Measurements from ENCODE around the gene TAB3.
A peak's percentile ranks its signal among the peaks of the same experiment; 100 is the strongest.

The TAB3 gene

DNA sequence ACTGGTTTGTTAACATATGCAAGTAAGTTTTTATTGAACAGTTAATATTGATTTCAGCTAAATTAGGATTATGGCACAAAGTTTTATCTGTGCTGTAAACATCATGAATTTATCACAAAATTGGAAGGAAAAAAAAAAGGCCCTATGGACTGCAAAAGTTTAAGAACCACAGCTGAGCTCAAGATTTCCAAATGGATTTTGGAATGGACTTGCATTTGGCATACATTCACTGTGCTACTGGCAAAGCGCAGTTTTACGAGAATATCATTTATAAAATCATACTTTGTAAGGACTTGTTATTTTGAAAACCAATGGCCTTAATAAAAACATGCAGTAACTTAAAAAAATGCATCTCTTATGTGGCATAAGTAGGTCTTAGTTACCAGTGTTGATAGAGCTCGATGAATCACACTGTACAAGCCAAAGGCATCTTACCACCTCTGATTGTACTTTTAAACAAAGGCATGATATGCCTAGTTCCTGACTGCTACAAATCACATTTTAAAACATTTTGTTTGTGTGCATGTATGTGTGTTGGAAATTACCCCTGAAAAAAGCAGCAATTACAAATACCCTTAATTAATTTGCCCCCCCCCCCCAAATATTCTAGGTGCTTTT lies 58.6 kb downstream of the TAB3 start:
- H2BK120ac ChIP-seq (ENCODE audit: insufficient read depth, low read length, poor library complexity) = no peak overlapping the region
- no peak overlapping the region for H3K4ac ChIP-seq (ENCODE audit: low read depth, low read length)

DNA sequence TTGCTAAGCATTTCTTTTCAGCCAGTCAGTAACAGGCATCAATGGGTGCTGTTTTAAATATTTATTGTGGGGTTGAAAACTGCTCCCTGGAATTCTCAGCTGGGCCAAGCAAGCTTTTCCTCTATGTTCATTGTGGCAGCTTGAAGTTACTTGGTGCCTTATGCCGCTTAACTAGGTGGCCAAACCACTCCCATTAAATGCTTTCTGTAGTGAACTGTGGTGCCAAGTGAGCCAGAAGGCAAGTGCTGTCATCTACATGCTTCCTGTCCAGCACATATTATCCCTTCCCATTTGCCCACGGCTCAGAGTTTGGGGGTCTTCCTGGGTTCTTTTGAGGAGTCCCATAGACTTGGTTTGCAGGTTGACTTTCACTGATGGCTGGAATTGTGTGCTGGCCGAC lies 64.8 kb downstream of the TAB3 start:
- H3K4me1 ChIP-seq (ENCODE audit: control insufficient read depth in 1 of 2, insufficient read depth in 2 of 2, low read length in 2 of 2) = no peaks in the 10 kb centered on the region
- no peaks in the 10 kb centered on the region for H3K79me2 ChIP-seq (ENCODE audit: control insufficient read depth, insufficient read depth, low read length, poor library complexity)
- WGBS (ENCODE audit: extremely low coverage, insufficient coverage, insufficient read length) = no CpG with 5 or more reads among the region's 3 CpGs
- no peak overlapping the region for H2AFZ ChIP-seq (ENCODE audit: insufficient read depth, low read length, poor library complexity)
- H3K18ac ChIP-seq (ENCODE audit: low read length) = no peak overlapping the region
- no peak overlapping the region for H2BK120ac ChIP-seq (ENCODE audit: insufficient read depth, low read length, poor library complexity)
- no peak overlapping the region for H3K23ac ChIP-seq (ENCODE audit: low read length)
- no peak overlapping the region for H2AK5ac ChIP-seq (ENCODE audit: low read length)
- no peak overlapping the region for H3K9ac ChIP-seq (ENCODE audit: low read length)
- H2BK12ac ChIP-seq (ENCODE audit: low read length) = no peak overlapping the region
- no peak overlapping the region for H2BK5ac ChIP-seq (ENCODE audit: low read depth, low read length, poor library complexity)
- H3K4ac ChIP-seq (ENCODE audit: low read depth, low read length) = no peak overlapping the region
- no peak overlapping the region for H3K4me3 ChIP-seq (ENCODE audit: low read depth, low read length)
- DNase-seq = no peak
- H3K36me3 ChIP-seq (ENCODE audit: control insufficient read depth in 1 of 2, insufficient read depth in 2 of 2, low read length in 2 of 2) = no peaks in the 10 kb centered on the region
- H3K9me3 ChIP-seq (ENCODE audit: insufficient read depth, low read depth, low read length) = no peaks in the 10 kb centered on the region
- no peak overlapping the region for H4K8ac ChIP-seq (ENCODE audit: low read depth, low read length)
- no peak overlapping the region for H3K27ac ChIP-seq (ENCODE audit: low read depth, low read length)
- no peaks in the 10 kb centered on the region for H3K79me1 ChIP-seq (ENCODE audit: low read length)
- no peak overlapping the region for H3K14ac ChIP-seq (ENCODE audit: low read length)
- H3K4me2 ChIP-seq (ENCODE audit: low read length) = no peak overlapping the region
- no peak overlapping the region for H4K91ac ChIP-seq (ENCODE audit: low read depth, low read length)
- H3K27me3 ChIP-seq (ENCODE audit: insufficient read depth, low read length) = no peaks in the 10 kb centered on the region
- no peak overlapping the region for H4K12ac ChIP-seq (ENCODE audit: low read depth, low read length)

More for the DNA sequence above, 58.6 kb downstream of the TAB3 start:
- H3K4me1 ChIP-seq (ENCODE audit: control insufficient read depth in 1 of 2, insufficient read depth in 2 of 2, low read length in 2 of 2) = no peaks in the 10 kb centered on the region
- no peaks in the 10 kb centered on the region for H3K9me3 ChIP-seq (ENCODE audit: insufficient read depth, low read depth, low read length)
- no peaks in the 10 kb centered on the region for H3K79me2 ChIP-seq (ENCODE audit: control insufficient read depth, insufficient read depth, low read length, poor library complexity)
- no peak overlapping the region for H2AFZ ChIP-seq (ENCODE audit: insufficient read depth, low read length, poor library complexity)
- DNase-seq = no peak
- no peak overlapping the region for H3K18ac ChIP-seq (ENCODE audit: low read length)
- no peak overlapping the region for H4K8ac ChIP-seq (ENCODE audit: low read depth, low read length)
- WGBS (ENCODE audit: extremely low coverage, insufficient coverage, insufficient read length) = no CpG with 5 or more reads among the region's 3 CpGs
- H4K91ac ChIP-seq (ENCODE audit: low read depth, low read length) = no peak overlapping the region
- H2AK5ac ChIP-seq (ENCODE audit: low read length) = no peak overlapping the region
- H3K27ac ChIP-seq (ENCODE audit: low read depth, low read length) = no peak overlapping the region
- H3K23ac ChIP-seq (ENCODE audit: low read length) = no peak overlapping the region
- no peak overlapping the region for H2BK5ac ChIP-seq (ENCODE audit: low read depth, low read length, poor library complexity)
- H3K79me1 ChIP-seq (ENCODE audit: low read length) = no peaks in the 10 kb centered on the region
- H3K4me2 ChIP-seq (ENCODE audit: low read length) = no peak overlapping the region
- no peak overlapping the region for H2BK12ac ChIP-seq (ENCODE audit: low read length)
- no peak overlapping the region for H3K9ac ChIP-seq (ENCODE audit: low read length)
- peaks cover 2 to 3% of the 10 kb centered on the region in 2 experiments for H3K36me3 ChIP-seq (ENCODE audit: control insufficient read depth in 1 of 2, insufficient read depth in 2 of 2, low read length in 2 of 2)
- H3K27me3 ChIP-seq (ENCODE audit: insufficient read depth, low read length) = no peaks in the 10 kb centered on the region
- no peak overlapping the region for H3K4me3 ChIP-seq (ENCODE audit: low read depth, low read length)
- H4K12ac ChIP-seq (ENCODE audit: low read depth, low read length) = no peak overlapping the region
- H3K14ac ChIP-seq (ENCODE audit: low read length) = no peak overlapping the region

DNA sequence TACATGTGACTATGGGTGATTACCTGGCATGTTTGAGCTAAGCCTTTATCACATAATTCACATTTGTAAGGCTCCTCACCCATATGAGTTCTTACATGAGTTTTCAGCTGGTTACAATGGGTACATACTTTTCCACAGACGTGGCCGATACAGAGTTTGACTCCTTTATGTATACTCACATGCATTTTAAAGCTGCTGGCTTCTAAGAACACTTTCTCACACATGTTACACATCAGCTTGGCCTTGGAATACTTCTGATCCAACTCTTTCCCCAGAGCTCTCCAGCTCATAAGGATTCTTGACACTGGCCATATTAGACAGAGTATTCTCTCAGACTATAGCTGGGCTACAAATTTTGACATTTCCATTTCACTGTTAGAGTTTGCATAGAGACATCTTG lies 66.3 kb downstream of the TAB3 start:
- no peak overlapping the region for H3K9ac ChIP-seq (ENCODE audit: low read length)
- no peaks in the 10 kb centered on the region for H3K27me3 ChIP-seq (ENCODE audit: insufficient read depth, low read length)
- no peak overlapping the region for H3K27ac ChIP-seq (ENCODE audit: low read depth, low read length)
- no peak overlapping the region for H2BK5ac ChIP-seq (ENCODE audit: low read depth, low read length, poor library complexity)
- H4K12ac ChIP-seq (ENCODE audit: low read depth, low read length) = no peak overlapping the region
- H3K23ac ChIP-seq (ENCODE audit: low read length) = no peak overlapping the region
- no peak overlapping the region for H2BK12ac ChIP-seq (ENCODE audit: low read length)
- no peaks in the 10 kb centered on the region for H3K36me3 ChIP-seq (ENCODE audit: control insufficient read depth in 1 of 2, insufficient read depth in 2 of 2, low read length in 2 of 2)
- no peaks in the 10 kb centered on the region for H3K79me1 ChIP-seq (ENCODE audit: low read length)
- no peak overlapping the region for H4K91ac ChIP-seq (ENCODE audit: low read depth, low read length)
- no peak overlapping the region for H3K4me2 ChIP-seq (ENCODE audit: low read length)
- H2AFZ ChIP-seq (ENCODE audit: insufficient read depth, low read length, poor library complexity) = no peak overlapping the region
- H3K4me3 ChIP-seq (ENCODE audit: low read depth, low read length) = no peak overlapping the region
- no peaks in the 10 kb centered on the region for H3K4me1 ChIP-seq (ENCODE audit: control insufficient read depth in 1 of 2, insufficient read depth in 2 of 2, low read length in 2 of 2)
- H2BK120ac ChIP-seq (ENCODE audit: insufficient read depth, low read length, poor library complexity) = no peak overlapping the region
- no peak overlapping the region for H3K14ac ChIP-seq (ENCODE audit: low read length)
- H2AK5ac ChIP-seq (ENCODE audit: low read length) = no peak overlapping the region
- H3K4ac ChIP-seq (ENCODE audit: low read depth, low read length) = no peak overlapping the region
- no peaks in the 10 kb centered on the region for H3K9me3 ChIP-seq (ENCODE audit: insufficient read depth, low read depth, low read length)
- H3K18ac ChIP-seq (ENCODE audit: low read length) = no peak overlapping the region
- no peaks in the 10 kb centered on the region for H3K79me2 ChIP-seq (ENCODE audit: control insufficient read depth, insufficient read depth, low read length, poor library complexity)
- DNase-seq = peak in 1 of 2 donors; percentile 35
- H4K8ac ChIP-seq (ENCODE audit: low read depth, low read length) = no peak overlapping the region
- WGBS (ENCODE audit: extremely low coverage, insufficient coverage, insufficient read length) = no CpG with 5 or more reads among the region's 2 CpGs

DNA sequence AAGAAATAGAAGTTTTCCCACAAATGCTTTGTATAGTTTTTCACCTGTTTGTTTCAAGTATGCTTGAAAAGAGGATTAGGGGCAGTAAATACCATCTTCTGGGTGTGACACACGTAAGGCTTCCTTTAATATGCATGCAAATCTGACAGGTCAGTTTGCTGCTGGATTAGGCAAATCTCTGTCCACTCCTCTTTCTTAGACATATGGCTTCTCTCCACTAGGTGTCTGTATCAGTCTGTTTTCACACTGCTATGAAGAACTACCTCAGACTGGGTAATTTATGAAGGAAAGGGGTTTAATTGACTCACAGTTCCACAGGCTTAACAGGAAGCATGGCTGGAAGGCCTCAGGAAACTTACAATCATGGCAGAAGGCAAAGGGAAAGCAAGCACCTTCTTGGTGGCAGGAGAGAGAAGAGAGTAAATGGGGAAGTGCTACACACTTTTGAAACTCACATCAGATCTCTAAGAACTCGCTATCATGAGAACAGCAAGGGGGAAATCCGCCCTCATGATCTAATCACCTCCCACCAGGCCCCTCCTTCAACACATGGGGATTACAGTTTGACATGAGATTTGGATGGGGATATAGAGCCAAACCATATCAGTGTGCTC lies 66.9 kb downstream of the TAB3 start:
- Histone ChIP-seq H4K12ac (ENCODE audit: low read depth, low read length) (no peak overlapping the region), H2BK5ac (ENCODE audit: low read depth, low read length, poor library complexity) (no peak overlapping the region), H3K14ac (ENCODE audit: low read length) (no peak overlapping the region), H2AFZ (ENCODE audit: insufficient read depth, low read length, poor library complexity) (no peak overlapping the region), H3K4ac (ENCODE audit: low read depth, low read length) (no peak overlapping the region), H3K9ac (ENCODE audit: low read length) (no peak overlapping the region), H3K79me1 (ENCODE audit: low read length) (no peaks in the 10 kb centered on the region), H2BK120ac (ENCODE audit: insufficient read depth, low read length, poor library complexity) (no peak overlapping the region), H3K4me1 (ENCODE audit: control insufficient read depth in 1 of 2, insufficient read depth in 2 of 2, low read length in 2 of 2) (no peaks in the 10 kb centered on the region), H2BK12ac (ENCODE audit: low read length) (no peak overlapping the region), H3K18ac (ENCODE audit: low read length) (no peak overlapping the region), H3K36me3 (ENCODE audit: control insufficient read depth in 1 of 2, insufficient read depth in 2 of 2, low read length in 2 of 2) (no peaks in the 10 kb centered on the region), H4K8ac (ENCODE audit: low read depth, low read length) (no peak overlapping the region), H3K4me3 (ENCODE audit: low read depth, low read length) (no peak overlapping the region), H3K4me2 (ENCODE audit: low read length) (no peak overlapping the region), H3K9me3 (ENCODE audit: insufficient read depth, low read depth, low read length) (no peaks in the 10 kb centered on the region), H4K91ac (ENCODE audit: low read depth, low read length) (no peak overlapping the region), H2AK5ac (ENCODE audit: low read length) (no peak overlapping the region), H3K79me2 (ENCODE audit: control insufficient read depth, insufficient read depth, low read length, poor library complexity) (no peaks in the 10 kb centered on the region), H3K23ac (ENCODE audit: low read length) (no peak overlapping the region), H3K27ac (ENCODE audit: low read depth, low read length) (no peak overlapping the region), H3K27me3 (ENCODE audit: insufficient read depth, low read length) (no peaks in the 10 kb centered on the region)
- no peak for DNase-seq
- WGBS (ENCODE audit: extremely low coverage, insufficient coverage, insufficient read length) = no CpG with 5 or more reads among the region's 3 CpGs
